Gastroesophageal sphincter (tissue), 3 donors: ENCODE results near the gene CMTM7.

Experiments used
- POLR2A ChIP-seq, 2 donors: fragments of 450-650 bp; IDR thresholded peaks; one replicate each; pipeline ENCODE4 v1.6.1; 2017; ENCODE audit warnings: antibody characterized with exemption in 2 of 2, mild to moderate bottlenecking in 2 of 2, moderate library complexity in 1 of 2
- TF ChIP-seq, protein P1 (sequence below), 4 experiments: fragments of 200-600 bp in 2 of 4; fragments of 450-650 bp in 2 of 4; sonication (generic) in 1 of 4; IDR thresholded peaks; one replicate each; pipeline ENCODE4 v1.5.1; 2017 to 2019; ENCODE audit warnings: antibody characterized with exemption in 4 of 4, mild to moderate bottlenecking in 2 of 4, moderate library complexity in 2 of 4

DNA sequence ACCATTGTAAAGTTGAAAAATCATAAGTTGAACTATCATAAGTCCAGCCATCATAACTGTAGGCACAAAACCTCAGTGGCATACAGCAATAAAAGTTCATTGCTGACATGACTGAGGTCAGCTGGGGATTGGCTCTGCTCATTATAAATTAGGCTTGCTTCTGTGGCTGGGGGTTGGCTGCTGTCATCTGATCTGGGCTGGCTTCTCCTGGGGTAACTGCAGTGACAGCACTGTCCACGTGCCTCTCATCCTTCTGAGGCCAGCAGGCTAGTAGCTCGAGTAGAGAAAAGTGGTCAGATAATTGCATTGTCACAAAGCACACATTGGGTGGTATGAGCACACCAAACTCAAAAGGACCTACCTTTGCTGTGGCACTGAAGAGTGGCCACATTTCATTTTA is 31.3 kb downstream of the CMTM7 start:
- TF ChIP-seq, protein P1, sequence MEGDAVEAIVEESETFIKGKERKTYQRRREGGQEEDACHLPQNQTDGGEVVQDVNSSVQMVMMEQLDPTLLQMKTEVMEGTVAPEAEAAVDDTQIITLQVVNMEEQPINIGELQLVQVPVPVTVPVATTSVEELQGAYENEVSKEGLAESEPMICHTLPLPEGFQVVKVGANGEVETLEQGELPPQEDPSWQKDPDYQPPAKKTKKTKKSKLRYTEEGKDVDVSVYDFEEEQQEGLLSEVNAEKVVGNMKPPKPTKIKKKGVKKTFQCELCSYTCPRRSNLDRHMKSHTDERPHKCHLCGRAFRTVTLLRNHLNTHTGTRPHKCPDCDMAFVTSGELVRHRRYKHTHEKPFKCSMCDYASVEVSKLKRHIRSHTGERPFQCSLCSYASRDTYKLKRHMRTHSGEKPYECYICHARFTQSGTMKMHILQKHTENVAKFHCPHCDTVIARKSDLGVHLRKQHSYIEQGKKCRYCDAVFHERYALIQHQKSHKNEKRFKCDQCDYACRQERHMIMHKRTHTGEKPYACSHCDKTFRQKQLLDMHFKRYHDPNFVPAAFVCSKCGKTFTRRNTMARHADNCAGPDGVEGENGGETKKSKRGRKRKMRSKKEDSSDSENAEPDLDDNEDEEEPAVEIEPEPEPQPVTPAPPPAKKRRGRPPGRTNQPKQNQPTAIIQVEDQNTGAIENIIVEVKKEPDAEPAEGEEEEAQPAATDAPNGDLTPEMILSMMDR (IDR thresholded peaks at IDR 0.05): no peak
- TF ChIP-seq POLR2A (IDR thresholded peaks at IDR 0.05): no peak
